ENCODE results near the gene GDF15.

- TF ChIP-seq POLR2A (IDR thresholded peaks at IDR 0.05; ENCODE audit: low read length) (no peak), GATA1 (IDR thresholded peaks at IDR 0.05; ENCODE audit: low read depth, low read length) (no peak)
These were observed 46.2 kb upstream of the GDF15 start for GRCh38 chr19:18339723-18340122.

All from erythroblast (primary cell).